ENCODE measurements around the gene PRKCH.

GRCh38 chr14:61521773-61522172 is 200.4 kb downstream of the PRKCH start:
- TF ChIP-seq CTCF (IDR thresholded peaks at IDR 0.05): no peak
- no peak for TF ChIP-seq POLR2AphosphoS5 (IDR thresholded peaks at IDR 0.05; ENCODE audit: insufficient read depth in 1 of 2, low read depth in 1 of 2)
